ENCODE data around the gene MED13L.

Gene MED13L

GRCh38 chr12:116207274-116207673 is 70.2 kb downstream of the MED13L start:
- no peak for ATAC-seq
- no peak for TF ChIP-seq POU6F1 (CRISPR knock-in tag; IDR thresholded peaks at IDR 0.05; ENCODE audit: borderline replicate concordance, low read depth)
- no peak for TF ChIP-seq CSRNP3 (CRISPR knock-in tag; IDR thresholded peaks at IDR 0.05)
- TF ChIP-seq ZNF565 (CRISPR knock-in tag; conservative IDR thresholded peaks at IDR 0.05; ENCODE audit: low read depth) = no peak
- TF ChIP-seq RARB (CRISPR knock-in tag; IDR thresholded peaks at IDR 0.05) = no peak
- no peak for TF ChIP-seq ZC3H10 (CRISPR knock-in tag; IDR thresholded peaks at IDR 0.05)
- no peak for TF ChIP-seq BACH2 (CRISPR knock-in tag; IDR thresholded peaks at IDR 0.05; ENCODE audit: borderline replicate concordance)
- no peak for TF ChIP-seq ZNF70 (CRISPR knock-in tag; IDR thresholded peaks at IDR 0.05)
- TF ChIP-seq GLIS3 (CRISPR knock-in tag; IDR thresholded peaks at IDR 0.05) = no peak
- no peak for TF ChIP-seq ZFP30 (CRISPR knock-in tag; IDR thresholded peaks at IDR 0.05)
- TF ChIP-seq TCF4 (CRISPR knock-in tag; IDR thresholded peaks at IDR 0.05; ENCODE audit: borderline replicate concordance) = no peak

- no peak for TF ChIP-seq ZFP3 (CRISPR knock-in tag; IDR thresholded peaks at IDR 0.05)
- ATAC-seq = no peak
Observed at GRCh38 chr12:116206828-116207227, 70.7 kb downstream of the MED13L start.

GRCh38 chr12:116204785-116205184 is 72.7 kb downstream of the MED13L start:
- no peak for TF ChIP-seq ZNF8 (CRISPR knock-in tag; IDR thresholded peaks at IDR 0.05)
- TF ChIP-seq SNAI2 (CRISPR knock-in tag; IDR thresholded peaks at IDR 0.05) = no peak
- no peak for TF ChIP-seq GLIS3 (CRISPR knock-in tag; IDR thresholded peaks at IDR 0.05)
- TF ChIP-seq CSRNP3 (CRISPR knock-in tag; IDR thresholded peaks at IDR 0.05) = no peak
- no peak for TF ChIP-seq ZNF70 (CRISPR knock-in tag; IDR thresholded peaks at IDR 0.05)
- no peak for TF ChIP-seq TSHZ2 (CRISPR knock-in tag; IDR thresholded peaks at IDR 0.05)
- TF ChIP-seq CSDC2 (CRISPR knock-in tag; IDR thresholded peaks at IDR 0.05) = no peak
- no peak for TF ChIP-seq ISL1 (CRISPR knock-in tag; IDR thresholded peaks at IDR 0.05)
- no peak for TF ChIP-seq ZNF565 (CRISPR knock-in tag; conservative IDR thresholded peaks at IDR 0.05; ENCODE audit: low read depth)
- TF ChIP-seq OSR1 (CRISPR knock-in tag; IDR thresholded peaks at IDR 0.05) = no peak
- TF ChIP-seq ZC3H10 (CRISPR knock-in tag; IDR thresholded peaks at IDR 0.05) = no peak
- ATAC-seq = no peak

GRCh38 chr12:116204169-116204568 is 73.3 kb downstream of the MED13L start:
- ATAC-seq = no peak
- TF ChIP-seq ZFP30 (CRISPR knock-in tag; IDR thresholded peaks at IDR 0.05) (no peak), RARB (CRISPR knock-in tag; IDR thresholded peaks at IDR 0.05) (no peak), ESRRG (CRISPR knock-in tag; IDR thresholded peaks at IDR 0.05) (no peak), ZC3H10 (CRISPR knock-in tag; IDR thresholded peaks at IDR 0.05) (no peak), GLIS3 (CRISPR knock-in tag; IDR thresholded peaks at IDR 0.05) (no peak), TOX (CRISPR knock-in tag; IDR thresholded peaks at IDR 0.05; ENCODE audit: borderline replicate concordance) (no peak), ZFP3 (CRISPR knock-in tag; IDR thresholded peaks at IDR 0.05) (no peak), TSHZ2 (CRISPR knock-in tag; IDR thresholded peaks at IDR 0.05) (no peak), ISL1 (CRISPR knock-in tag; IDR thresholded peaks at IDR 0.05) (no peak), OSR1 (CRISPR knock-in tag; IDR thresholded peaks at IDR 0.05) (no peak), ARNTL (CRISPR knock-in tag; IDR thresholded peaks at IDR 0.05; ENCODE audit: borderline replicate concordance, low read depth) (no peak), ZNF70 (CRISPR knock-in tag; IDR thresholded peaks at IDR 0.05) (no peak), SNAI2 (CRISPR knock-in tag; IDR thresholded peaks at IDR 0.05) (no peak)
